Measurements from ENCODE around the gene PKP3.
A peak's percentile ranks its signal among the peaks of the same experiment; 100 is the strongest.

The PKP3 gene

DNA sequence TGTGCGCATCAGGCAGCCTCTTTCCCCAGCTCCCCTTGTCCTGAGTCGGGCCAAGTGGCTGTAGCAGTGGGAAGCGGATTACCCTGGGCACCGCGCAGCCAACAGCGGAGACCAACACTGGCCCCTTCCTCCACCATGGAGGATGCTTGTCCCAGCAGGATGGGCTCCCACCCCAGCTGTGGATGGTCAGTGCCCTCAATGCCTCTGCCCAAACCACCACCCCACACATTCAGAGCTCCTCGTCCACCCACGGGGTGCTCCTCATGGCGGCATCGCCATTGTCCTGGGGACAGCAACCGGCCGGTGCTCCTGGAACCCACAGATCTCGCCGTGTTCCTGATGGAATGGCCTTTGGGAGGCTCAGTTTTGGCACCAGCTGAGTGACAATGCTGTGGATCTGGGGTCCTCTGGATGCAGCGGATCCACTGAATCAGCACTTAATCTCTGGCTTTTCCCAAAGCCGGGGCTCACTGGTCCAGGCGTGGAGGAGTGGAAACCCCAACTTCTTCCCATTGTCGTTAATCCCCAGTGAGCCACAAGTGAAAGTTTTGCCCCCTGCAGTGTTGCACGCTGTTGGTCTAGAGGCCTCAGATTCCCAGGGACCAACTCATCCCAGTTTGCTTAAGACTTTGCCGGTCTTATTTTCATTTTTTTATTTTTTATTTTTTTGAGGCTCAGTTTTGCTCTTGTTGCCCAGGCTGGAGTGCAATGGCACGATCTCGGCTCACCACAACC lies 28.9 kb upstream of the PKP3 start:
- H3K9me3 ChIP-seq (ENCODE audit: control insufficient read depth, low read length) = peaks cover 4% of the 10 kb centered on the region
- DNase-seq (ENCODE audit: low read depth) = no peak
- no peak overlapping the region for H3K4me3 ChIP-seq (ENCODE audit: low read length)
- H3K27me3 ChIP-seq (replicated peaks; ENCODE audit: control insufficient read depth, insufficient read depth, low read length) = peaks cover 52% of the 10 kb centered on the region
- H3K4me1 ChIP-seq (ENCODE audit: control insufficient read depth, insufficient read depth, low read length) = no peaks in the 10 kb centered on the region
- no peak overlapping the region for H3K9ac ChIP-seq (ENCODE audit: low read length)
- no peaks in the 10 kb centered on the region for H3K36me3 ChIP-seq (ENCODE audit: control insufficient read depth, insufficient read depth, low read length, severe bottlenecking)

DNA sequence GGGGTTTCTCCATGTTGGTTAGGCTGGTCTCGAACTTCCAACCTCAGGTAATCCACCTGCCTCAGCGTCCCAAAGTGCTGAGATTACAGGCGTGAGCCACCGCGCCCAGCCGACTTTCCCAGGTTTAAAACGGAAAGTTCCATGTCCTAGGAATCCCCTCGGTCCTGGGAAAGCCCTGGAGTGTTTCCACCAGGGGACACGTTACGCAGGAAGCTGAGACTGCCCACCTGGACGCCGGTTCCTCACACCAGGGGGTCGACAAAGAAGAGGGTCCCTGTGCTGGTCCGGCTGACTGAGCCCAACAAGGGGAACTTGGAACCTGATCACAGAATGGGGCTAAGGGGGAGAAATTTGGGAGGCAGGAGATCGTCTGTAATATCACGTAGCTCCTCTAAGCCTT lies 28.2 kb upstream of the PKP3 start:
- H3K9ac ChIP-seq (ENCODE audit: low read length) = no peak overlapping the region

DNA sequence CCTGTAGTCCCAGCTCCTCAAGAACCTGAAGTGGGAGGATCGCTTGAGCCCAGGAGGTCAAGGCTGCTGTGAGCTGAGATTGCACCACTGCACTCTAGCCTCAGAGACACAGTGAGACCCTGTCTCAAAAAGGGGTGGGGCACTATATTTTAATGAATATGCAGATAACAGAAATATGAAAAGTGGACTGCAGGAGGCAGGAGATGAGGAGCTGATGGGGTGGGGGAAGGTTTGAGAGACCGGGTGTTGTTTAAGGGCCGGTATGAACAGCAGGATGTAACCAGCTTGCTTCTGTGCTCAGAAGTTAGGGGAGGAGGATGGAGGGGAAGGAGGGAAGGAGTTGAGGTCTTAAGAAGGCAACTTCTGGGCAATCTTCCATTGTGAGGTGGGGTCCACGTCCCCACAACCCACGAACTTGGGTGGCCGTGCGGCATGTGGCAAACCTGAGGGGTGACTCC lies 26.0 kb upstream of the PKP3 start:
- H3K9ac ChIP-seq (ENCODE audit: low read length) = no peak overlapping the region
- no peaks in the 10 kb centered on the region for H3K36me3 ChIP-seq (ENCODE audit: control insufficient read depth, insufficient read depth, low read length, severe bottlenecking)
- H3K4me1 ChIP-seq (ENCODE audit: control insufficient read depth, insufficient read depth, low read length) = no peaks in the 10 kb centered on the region
- peaks cover 43% of the 10 kb centered on the region for H3K27me3 ChIP-seq (replicated peaks; ENCODE audit: control insufficient read depth, insufficient read depth, low read length)
- no peak overlapping the region for H3K4me3 ChIP-seq (ENCODE audit: low read length)
- H3K9me3 ChIP-seq (ENCODE audit: control insufficient read depth, low read length) = no peaks in the 10 kb centered on the region
- no peak for DNase-seq (ENCODE audit: low read depth)

More for the DNA sequence above, 28.2 kb upstream of the PKP3 start:
- H3K4me1 ChIP-seq (ENCODE audit: control insufficient read depth, insufficient read depth, low read length) = no peaks in the 10 kb centered on the region
- no peak overlapping the region for H3K4me3 ChIP-seq (ENCODE audit: low read length)
- H3K9me3 ChIP-seq (ENCODE audit: control insufficient read depth, low read length) = peaks cover 4% of the 10 kb centered on the region
- DNase-seq (ENCODE audit: low read depth) = no peak
- H3K27me3 ChIP-seq (replicated peaks; ENCODE audit: control insufficient read depth, insufficient read depth, low read length) = peaks cover 45% of the 10 kb centered on the region
- no peaks in the 10 kb centered on the region for H3K36me3 ChIP-seq (ENCODE audit: control insufficient read depth, insufficient read depth, low read length, severe bottlenecking)

DNA sequence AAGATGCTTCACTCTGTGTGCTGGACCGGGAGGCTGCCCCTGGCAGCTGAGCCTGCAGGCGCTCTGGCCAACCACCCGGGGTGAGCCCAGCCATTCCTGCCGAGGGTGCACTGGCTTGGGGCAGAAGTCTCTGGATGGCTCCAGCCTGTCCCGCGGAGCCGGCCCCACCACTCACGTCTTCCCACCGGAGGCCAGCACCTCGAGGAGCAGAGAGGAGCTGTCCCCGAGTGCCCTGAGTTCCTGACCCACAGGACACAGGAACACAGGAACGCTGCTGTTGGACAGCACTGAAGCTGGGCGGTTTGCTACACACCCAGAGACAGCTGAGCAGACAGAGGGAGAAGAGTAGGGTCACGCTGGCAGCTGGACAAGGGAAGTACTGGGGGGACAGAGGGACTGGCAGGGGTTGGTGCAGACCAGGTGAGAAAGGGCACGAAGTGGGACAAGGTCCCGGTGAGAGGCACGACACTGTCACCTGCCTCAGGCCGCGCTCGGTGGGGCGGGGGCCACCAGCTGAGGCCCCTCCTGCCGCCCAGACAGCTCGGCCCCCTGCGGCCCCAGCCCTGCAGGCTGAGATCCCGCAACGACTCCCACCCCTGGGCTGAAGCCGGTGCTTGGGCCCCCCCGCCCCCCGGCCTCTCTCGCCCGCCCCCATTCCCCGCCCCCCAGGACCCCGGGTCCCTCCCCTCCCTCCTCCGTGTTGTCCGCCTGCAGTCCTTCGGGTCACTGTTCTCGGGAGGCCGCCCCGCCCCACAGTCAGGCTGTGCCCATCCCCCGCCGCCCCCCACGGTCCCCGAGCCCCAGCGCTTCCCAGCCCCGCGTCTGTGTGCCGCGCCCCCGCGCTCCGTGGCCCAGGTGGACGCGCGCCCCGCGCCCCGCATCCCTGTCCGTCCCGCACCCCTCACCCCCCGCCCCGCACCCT lies 25.3 kb upstream of the PKP3 start:
- no peak overlapping the region for H3K9ac ChIP-seq (ENCODE audit: low read length)
- peaks cover 46% of the 10 kb centered on the region for H3K27me3 ChIP-seq (replicated peaks; ENCODE audit: control insufficient read depth, insufficient read depth, low read length)
- H3K36me3 ChIP-seq (ENCODE audit: control insufficient read depth, insufficient read depth, low read length, severe bottlenecking) = no peaks in the 10 kb centered on the region
- DNase-seq (ENCODE audit: low read depth) = no peak
- no peak overlapping the region for H3K4me3 ChIP-seq (ENCODE audit: low read length)
- no peaks in the 10 kb centered on the region for H3K4me1 ChIP-seq (ENCODE audit: control insufficient read depth, insufficient read depth, low read length)
- H3K9me3 ChIP-seq (ENCODE audit: control insufficient read depth, low read length) = no peaks in the 10 kb centered on the region

DNA sequence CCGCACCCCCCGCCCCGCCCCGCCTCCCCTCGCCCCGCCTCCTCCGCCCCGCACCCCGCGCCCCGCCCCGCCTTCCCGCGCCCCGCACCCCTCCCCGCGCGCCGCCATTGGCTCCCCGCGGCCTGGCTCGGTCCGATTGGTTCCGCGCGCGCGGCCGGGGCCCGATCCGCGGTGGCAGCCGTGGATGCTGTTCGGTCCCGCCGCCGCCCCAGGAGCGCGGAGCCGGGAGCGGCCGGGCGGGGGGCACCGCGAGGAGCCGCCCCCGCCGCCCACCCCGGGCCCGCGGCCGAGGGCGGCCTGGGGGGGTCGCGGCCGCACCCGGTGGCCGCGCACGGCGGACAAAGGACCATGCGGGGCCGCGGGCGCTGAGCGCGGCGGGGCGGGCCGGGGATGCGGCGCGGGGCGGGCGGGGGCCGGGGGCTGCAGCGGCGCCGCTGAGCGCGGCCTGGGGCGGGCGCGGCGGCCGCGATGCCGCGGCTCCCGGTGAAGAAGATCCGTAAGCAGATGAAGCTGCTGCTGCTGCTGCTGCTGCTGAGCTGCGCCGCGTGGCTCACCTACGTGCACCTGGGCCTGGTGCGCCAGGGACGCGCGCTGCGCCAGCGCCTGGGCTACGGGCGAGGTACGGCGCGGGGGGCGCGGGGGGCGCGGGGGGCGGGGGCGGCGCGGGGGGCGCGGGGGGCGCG lies 24.5 kb upstream of the PKP3 start, which contains the start of gene B4GALNT4:
Gene B4GALNT4 (plus strand): TSS at position 164 of the 683 bp plus-strand sequence. CDS start 305 bp downstream, at position 469.
- peaks cover 39% of the 10 kb centered on the region for H3K27me3 ChIP-seq (replicated peaks; ENCODE audit: control insufficient read depth, insufficient read depth, low read length)
- H3K4me3 ChIP-seq (ENCODE audit: low read length) = no peak within 1 kb of the TSS
- no peaks in the 10 kb centered on the region for H3K4me1 ChIP-seq (ENCODE audit: control insufficient read depth, insufficient read depth, low read length)
- peak; percentile 92 for DNase-seq (ENCODE audit: low read depth)
- H3K9ac ChIP-seq (ENCODE audit: low read length) = no peak within 1 kb of the TSS
- no peaks in the 10 kb centered on the region for H3K9me3 ChIP-seq (ENCODE audit: control insufficient read depth, low read length)
- H3K36me3 ChIP-seq (ENCODE audit: control insufficient read depth, insufficient read depth, low read length, severe bottlenecking) = no peaks in the 10 kb centered on the region

DNA sequence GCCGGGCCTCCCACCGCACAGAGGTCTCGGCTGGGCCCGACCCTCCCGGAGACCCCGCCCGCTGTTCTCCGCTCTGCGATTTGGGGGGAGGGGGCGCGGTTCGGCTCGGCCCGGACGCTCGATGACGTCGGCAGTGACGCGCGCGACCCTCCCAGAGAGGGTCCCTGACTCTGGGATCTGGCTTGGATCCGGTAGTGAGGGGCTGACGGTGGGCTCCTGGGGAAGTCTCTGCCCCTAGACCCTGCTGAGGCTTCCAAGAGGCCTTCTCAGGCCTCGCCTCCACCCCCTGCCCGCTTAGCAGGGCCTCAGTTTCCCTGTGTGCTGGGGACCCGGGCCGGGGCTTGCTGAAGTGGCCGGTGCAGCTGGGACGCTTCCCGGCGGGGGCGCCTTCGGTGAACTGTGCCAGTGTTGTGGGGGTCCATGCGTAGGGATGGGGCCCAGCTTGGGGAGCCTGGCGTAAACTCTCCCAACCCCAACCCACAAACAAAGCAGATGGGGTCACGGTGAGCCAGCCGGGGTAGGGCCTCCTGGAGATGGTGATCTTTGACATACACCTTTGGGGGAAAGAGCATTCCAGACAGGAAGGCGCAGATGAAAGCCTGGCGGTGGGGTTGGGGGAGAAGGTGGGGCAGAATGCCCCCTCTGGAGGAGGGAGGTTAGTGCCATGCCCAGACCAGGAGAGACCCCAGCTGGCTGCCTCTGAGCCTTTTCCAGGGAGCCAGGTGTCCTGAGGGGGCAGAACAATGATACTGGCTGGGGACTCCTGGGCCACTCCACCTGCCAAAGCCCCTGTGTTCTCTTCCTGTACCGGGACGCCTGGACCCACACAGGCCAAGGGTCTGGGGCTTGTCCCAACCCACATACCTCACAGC lies 23.7 kb upstream of the PKP3 start:
- H3K4me1 ChIP-seq (ENCODE audit: control insufficient read depth, insufficient read depth, low read length) = no peaks in the 10 kb centered on the region
- no peak for DNase-seq (ENCODE audit: low read depth)
- no peaks in the 10 kb centered on the region for H3K9me3 ChIP-seq (ENCODE audit: control insufficient read depth, low read length)
- H3K36me3 ChIP-seq (ENCODE audit: control insufficient read depth, insufficient read depth, low read length, severe bottlenecking) = no peaks in the 10 kb centered on the region
- H3K27me3 ChIP-seq (replicated peaks; ENCODE audit: control insufficient read depth, insufficient read depth, low read length) = peaks cover 35% of the 10 kb centered on the region
- no peak overlapping the region for H3K9ac ChIP-seq (ENCODE audit: low read length)
- no peak overlapping the region for H3K4me3 ChIP-seq (ENCODE audit: low read length)

DNA sequence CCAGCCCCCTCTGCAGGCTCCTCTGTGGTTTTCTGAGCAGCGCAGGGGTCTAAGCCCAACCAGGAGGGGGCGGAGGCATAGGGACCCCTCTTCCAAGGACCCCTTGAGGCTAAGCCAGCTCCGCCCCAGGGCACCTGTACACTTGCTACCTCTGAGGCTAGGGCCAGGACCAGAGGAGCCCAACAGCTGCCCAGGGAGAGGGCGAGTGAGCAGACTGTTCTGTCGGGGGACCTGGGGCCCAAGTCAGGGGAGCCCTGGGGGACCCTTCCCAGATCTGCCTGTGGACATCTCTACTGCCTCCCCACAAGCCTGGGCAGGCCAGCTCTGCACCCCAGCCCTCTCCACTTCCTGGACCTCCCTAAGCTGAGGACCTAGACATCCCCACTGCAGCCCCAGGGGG lies 23.0 kb upstream of the PKP3 start:
- Histone ChIP-seq H3K36me3 (ENCODE audit: control insufficient read depth, insufficient read depth, low read length, severe bottlenecking) (no peaks in the 10 kb centered on the region), H3K27me3 (replicated peaks; ENCODE audit: control insufficient read depth, insufficient read depth, low read length) (peaks cover 31% of the 10 kb centered on the region), H3K4me3 (ENCODE audit: low read length) (no peak overlapping the region), H3K4me1 (ENCODE audit: control insufficient read depth, insufficient read depth, low read length) (no peaks in the 10 kb centered on the region), H3K9ac (ENCODE audit: low read length) (no peak overlapping the region), H3K9me3 (ENCODE audit: control insufficient read depth, low read length) (no peaks in the 10 kb centered on the region)
- no peak for DNase-seq (ENCODE audit: low read depth)

DNA sequence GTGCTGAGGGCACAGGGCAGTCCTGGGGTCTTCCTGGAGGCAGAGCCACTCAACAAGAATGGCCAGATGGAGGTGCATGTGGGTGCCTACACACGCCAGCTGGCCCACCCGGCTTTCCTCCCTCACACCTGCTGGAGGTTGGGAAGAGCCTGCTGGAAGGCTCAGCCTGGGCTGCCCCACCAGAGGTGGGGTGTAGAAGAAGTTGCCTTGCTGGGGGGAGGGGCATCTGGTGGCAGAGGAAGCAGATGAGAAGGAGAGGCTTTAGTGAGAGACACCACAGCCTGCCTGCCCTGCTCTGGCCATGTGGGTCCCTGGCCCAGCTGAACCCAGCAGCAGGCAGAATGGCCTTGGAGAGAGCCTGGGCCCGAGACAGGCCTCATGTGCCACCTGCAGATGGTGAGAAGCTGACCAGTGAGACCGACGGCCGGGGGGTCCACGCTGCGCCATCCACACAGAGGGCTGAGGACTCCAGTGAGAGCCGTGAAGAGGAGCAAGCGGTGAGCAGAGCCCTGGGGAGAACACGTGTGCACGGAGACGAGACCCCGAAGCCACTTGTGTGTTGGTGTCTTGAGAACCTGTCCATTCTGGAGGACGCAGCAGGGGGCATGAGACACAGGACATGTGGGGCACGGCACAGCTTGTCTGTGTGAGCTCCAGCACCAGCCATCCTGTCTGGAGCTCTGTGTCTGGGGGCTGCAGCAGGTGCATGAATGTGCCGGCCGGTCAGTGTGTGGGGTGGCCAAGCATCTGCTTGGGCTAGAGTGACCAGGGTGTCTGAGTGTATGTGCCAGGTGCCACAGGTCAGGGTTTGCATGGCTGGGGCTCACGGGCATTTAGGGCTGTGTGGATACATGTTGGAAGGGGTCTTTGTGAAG lies 22.1 kb upstream of the PKP3 start:
- Histone ChIP-seq H3K9me3 (ENCODE audit: control insufficient read depth, low read length) (no peaks in the 10 kb centered on the region), H3K4me3 (ENCODE audit: low read length) (no peak overlapping the region), H3K27me3 (replicated peaks; ENCODE audit: control insufficient read depth, insufficient read depth, low read length) (peaks cover 25% of the 10 kb centered on the region), H3K9ac (ENCODE audit: low read length) (no peak overlapping the region), H3K36me3 (ENCODE audit: control insufficient read depth, insufficient read depth, low read length, severe bottlenecking) (no peaks in the 10 kb centered on the region), H3K4me1 (ENCODE audit: control insufficient read depth, insufficient read depth, low read length) (no peaks in the 10 kb centered on the region)
- no peak for DNase-seq (ENCODE audit: low read depth)

DNA sequence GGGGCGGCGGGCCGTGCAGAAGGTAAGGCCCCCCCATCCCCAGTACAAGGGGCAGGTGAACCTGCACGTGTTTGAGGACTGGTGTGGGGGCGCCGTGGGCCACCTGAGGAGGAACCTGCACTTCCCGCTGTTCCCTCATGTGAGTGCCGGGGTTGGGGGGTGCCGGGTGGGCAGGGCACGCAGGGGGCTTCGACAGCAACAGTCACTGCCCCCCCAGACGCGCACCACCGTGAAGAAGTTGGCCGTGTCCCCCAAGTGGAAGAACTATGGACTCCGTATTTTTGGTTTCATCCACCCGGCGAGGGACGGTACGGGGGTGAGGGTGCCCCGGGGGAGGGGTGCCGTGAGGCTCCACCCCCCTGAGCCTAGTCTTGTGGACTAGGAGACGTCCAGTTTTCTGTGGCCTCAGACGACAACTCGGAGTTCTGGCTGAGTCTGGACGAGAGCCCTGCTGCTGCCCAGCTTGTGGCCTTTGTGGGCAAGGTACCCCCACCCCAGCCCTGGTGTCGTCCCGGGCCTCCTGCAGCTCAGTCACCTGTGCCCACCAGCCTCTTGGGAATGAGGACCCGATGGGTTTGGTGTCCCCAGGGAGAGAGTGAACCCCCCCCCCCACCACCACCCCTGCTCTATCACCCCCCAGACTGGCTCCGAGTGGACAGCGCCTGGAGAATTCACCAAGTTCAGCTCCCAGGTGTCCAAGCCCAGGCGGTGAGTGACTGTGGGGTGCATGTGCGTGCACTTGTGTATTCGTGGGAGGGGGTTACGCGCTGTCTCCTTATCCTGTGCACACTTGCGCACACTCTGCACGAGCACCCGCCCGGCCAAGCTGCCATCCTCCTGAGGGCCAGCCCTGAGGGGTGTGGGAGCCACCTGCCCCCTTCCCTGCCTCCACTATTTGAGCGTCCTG lies 20.9 kb upstream of the PKP3 start:
- Histone ChIP-seq H3K36me3 (ENCODE audit: control insufficient read depth, insufficient read depth, low read length, severe bottlenecking) (no peaks in the 10 kb centered on the region), H3K4me3 (ENCODE audit: low read length) (no peak overlapping the region), H3K9ac (ENCODE audit: low read length) (no peak overlapping the region), H3K4me1 (ENCODE audit: control insufficient read depth, insufficient read depth, low read length) (no peaks in the 10 kb centered on the region), H3K27me3 (replicated peaks; ENCODE audit: control insufficient read depth, insufficient read depth, low read length) (peaks cover 20% of the 10 kb centered on the region), H3K9me3 (ENCODE audit: control insufficient read depth, low read length) (no peaks in the 10 kb centered on the region)
- DNase-seq (ENCODE audit: low read depth) = no peak
